ENCODE data around the gene SLC18A3.

- no peak for TF ChIP-seq CTCF (IDR thresholded peaks at IDR 0.05)
- TF ChIP-seq POLR2A (IDR thresholded peaks at IDR 0.05): no peak
These were observed 5.6 kb downstream of the SLC18A3 start for GRCh38 chr10:49615721-49616120.

All from suprapubic skin (tissue), 3 donors.